HepG2 (cell line): ENCODE data around the gene KMT2B. TPM values are rescaled to one million over a fixed set of nuclear protein-coding genes. Genes with fewer than 3 reads are reported as not detected.

Experiments used
- ESRRA ChIP-seq: sonication (generic); formaldehyde crosslinking; IDR thresholded peaks from 2 replicates; pipeline ENCODE4 v1.5.1; 2020; ENCODE audit warnings: mild to moderate bottlenecking, low read depth, missing genetic modification reagents
- FLYWCH1 ChIP-seq: sonication (generic); formaldehyde crosslinking; IDR thresholded peaks from 2 replicates; pipeline ENCODE4 v1.8.1; 2023; ENCODE audit warnings: mild to moderate bottlenecking, missing genetic modification reagents
- FOXM1 ChIP-seq: sonication (generic); formaldehyde crosslinking; IDR thresholded peaks from 2 replicates; pipeline ENCODE4 v1.5.0; 2020; ENCODE audit warnings: missing genetic modification reagents
- HMG20B ChIP-seq: conservative IDR thresholded peaks from 2 replicates; pipeline ENCODE4 v1.6.1; 2016; ENCODE audit warnings: missing genetic modification reagents, missing compliant biosample characterization
- HNRNPLL ChIP-seq: fragments of 200-400 bp; formaldehyde crosslinking; IDR thresholded peaks from 2 replicates; pipeline ENCODE4 v1.6.1; 2017; ENCODE audit warnings: mild to moderate bottlenecking, low read depth, low read length; ENCODE audit not compliant: poor library complexity, severe bottlenecking
- KAT2B ChIP-seq: fragments of 150-350 bp; IDR thresholded peaks from 2 replicates; pipeline ENCODE4 v1.6.1; 2014; ENCODE audit warnings: low read depth, low read length, borderline replicate concordance
- KLF15 ChIP-seq: sonication (generic); formaldehyde crosslinking; IDR thresholded peaks from 2 replicates; pipeline ENCODE4 v1.8.1; 2023; ENCODE audit warnings: borderline replicate concordance, mild to moderate bottlenecking, inconsistent platforms, missing genetic modification reagents, mixed read lengths
- MEIS1 ChIP-seq: sonication (generic); formaldehyde crosslinking; IDR thresholded peaks from 2 replicates; pipeline ENCODE4 v1.9.0; 2021; ENCODE audit warnings: mild to moderate bottlenecking, missing genetic modification reagents, moderate library complexity, borderline replicate concordance
- MYNN ChIP-seq: sonication (generic); formaldehyde crosslinking; IDR thresholded peaks from 2 replicates; pipeline ENCODE4 v1.4.0; 2020; ENCODE audit warnings: mild to moderate bottlenecking, low read depth, missing genetic modification reagents
- PCBP1 ChIP-seq: fragments of 200-400 bp; formaldehyde crosslinking; IDR thresholded peaks from 2 replicates; pipeline ENCODE4 v1.6.1; 2017; ENCODE audit warnings: mild to moderate bottlenecking, low read depth, low read length, borderline replicate concordance
- SSRP1 ChIP-seq: IDR thresholded peaks from 2 replicates; pipeline ENCODE4 v1.6.1; 2016; ENCODE audit warnings: control low read depth
- XRCC5 ChIP-seq: fragments of 200-400 bp; formaldehyde crosslinking; optimal IDR thresholded peaks from 2 replicates; pipeline ENCODE3; 2017; ENCODE audit warnings: mild to moderate bottlenecking, low read length
- ZFP37 ChIP-seq: sonication (generic); formaldehyde crosslinking; IDR thresholded peaks from 2 replicates; pipeline ENCODE4 v1.4.0; 2020; ENCODE audit warnings: missing genetic modification reagents, borderline replicate concordance
- ZFP41 ChIP-seq: sonication (generic); formaldehyde crosslinking; IDR thresholded peaks from 2 replicates; pipeline ENCODE4 v1.4.0; 2020; ENCODE audit warnings: mild to moderate bottlenecking, missing genetic modification reagents, borderline replicate concordance
- ZNF24 ChIP-seq: fragments of 450-650 bp; IDR thresholded peaks from 2 replicates; pipeline ENCODE4 v1.6.1; 2017; ENCODE audit warnings: antibody characterized with exemption, mild to moderate bottlenecking
- ZNF782 ChIP-seq: sonication (generic); formaldehyde crosslinking; IDR thresholded peaks from 2 replicates; pipeline ENCODE4 v1.4.0; 2020; ENCODE audit warnings: missing genetic modification reagents, mild to moderate bottlenecking, borderline replicate concordance
- ZSCAN12 ChIP-seq: sonication (generic); formaldehyde crosslinking; IDR thresholded peaks from 2 replicates; pipeline ENCODE4 v1.9.0; 2021; ENCODE audit warnings: mild to moderate bottlenecking, missing genetic modification reagents
- polyA plus RNA-seq, 8 experiments: library from polyadenylated mRNA; depleted of rRNA in 3 of 8; stranded (reverse) in 7 of 8; unstranded in 1 of 8; fragments of >200 nt; fragmentation: Illumina TruSeq in 4 of 8; extraction: Trizol in 4 of 8; gene quantifications; 2 replicates each; pipeline versions ENCODE4 v1.2.1 to v1.2.3, GENCODE V29; 2011 to 2016; ENCODE audit warnings: low read depth in 4 of 8, missing spikeins in 1 of 8, mixed read lengths in 1 of 8; ENCODE audit not compliant: insufficient read depth in 1 of 8
- total RNA-seq, 5 experiments: library from RNA; depleted of rRNA; stranded (reverse); fragments of >200 nt; fragmentation: Illumina TruSeq; extraction: Trizol; gene quantifications; 2 replicates each; pipeline ENCODE4 v1.2.3, GENCODE V29; 2016; ENCODE audit warnings: low read depth in 1 of 5
- TF ChIP-seq, protein P1 (sequence below): sonication (generic); formaldehyde crosslinking; IDR thresholded peaks from 2 replicates; pipeline ENCODE4 v1.4.0; 2020; ENCODE audit warnings: missing genetic modification reagents, borderline replicate concordance
- TF ChIP-seq, protein P2 (sequence below): sonication (generic); formaldehyde crosslinking; IDR thresholded peaks from 2 replicates; pipeline ENCODE4 v1.4.0; 2020; ENCODE audit warnings: missing genetic modification reagents, mild to moderate bottlenecking, borderline replicate concordance
- TF ChIP-seq, protein P3 (sequence below): sonication (generic); formaldehyde crosslinking; IDR thresholded peaks from 2 replicates; pipeline ENCODE4 v1.9.0; 2022; ENCODE audit warnings: missing genetic modification reagents, mild to moderate bottlenecking, borderline replicate concordance

KMT2B gene
- total and polyA plus RNA-seq, 2 of the 13 experiments (the other 11 are each of a cell fraction or from before 2014, with no cell fraction given): 6.2 to 16.9 TPM

DNA sequence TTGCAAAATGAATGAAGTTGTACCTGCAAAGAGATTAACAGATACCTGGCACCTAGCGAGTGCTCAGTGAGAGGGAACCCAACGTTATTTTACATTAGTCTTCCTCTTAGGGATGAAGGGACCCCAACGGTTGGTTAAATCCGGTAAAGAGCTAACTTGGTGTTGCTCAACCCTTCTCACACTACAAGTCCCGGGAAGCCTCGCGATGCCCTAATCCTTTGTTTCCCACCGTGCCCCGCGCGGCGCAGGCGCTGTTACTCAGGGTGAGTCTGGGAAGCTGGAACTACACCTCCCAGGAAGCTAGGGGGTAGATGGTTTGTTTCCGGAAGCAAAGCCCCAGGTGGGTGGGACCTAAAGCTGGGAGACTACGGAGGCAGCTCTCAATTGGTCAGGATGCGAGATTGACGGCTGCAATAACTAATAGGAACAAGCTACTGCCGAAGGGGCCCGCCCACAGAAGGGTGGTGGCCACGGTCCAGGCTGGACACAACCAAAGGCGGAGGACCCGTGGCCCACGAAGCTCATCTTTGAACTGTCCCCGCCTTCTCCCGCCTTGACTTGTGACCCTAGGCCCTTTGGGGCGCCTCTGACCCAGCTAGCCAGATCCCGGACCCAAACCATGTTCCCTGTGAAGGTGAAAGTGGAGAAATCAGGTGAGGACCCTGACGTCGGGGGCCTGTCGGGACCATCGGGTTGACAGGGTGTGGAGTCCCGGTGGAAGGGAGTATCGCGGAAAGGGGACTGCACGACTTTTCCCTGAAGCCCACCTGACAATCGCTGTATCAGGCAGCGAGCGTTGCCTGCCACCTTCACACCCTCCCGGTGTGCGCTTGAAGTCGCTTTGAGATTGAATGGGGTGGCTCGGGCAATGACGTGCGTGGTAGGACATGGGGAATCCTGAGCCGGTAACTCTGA is 30.6 kb downstream of the KMT2B start, which contains the start of gene LIN37 (continued):
- TF ChIP-seq MEIS1 (no peak), FLYWCH1 (no peak), ZFP41 (CRISPR knock-in tag) (no peak), KAT2B (no peak), ZFP37 (no peak), ZNF24 (no peak), HNRNPLL (no peak), ZNF782 (no peak; the same call in 1 of the 2 replicates), MYNN (0 out of 2 replicates have a peak, but pooled peaks have one; percentile 34), XRCC5 (peak; percentile 79), SSRP1 (CRISPR knock-in tag) (no peak), KLF15 (CRISPR knock-in tag) (no peak), ESRRA (CRISPR knock-in tag) (peak; percentile 70; the same call in 1 of the 2 replicates), HMG20B (CRISPR knock-in tag) (no peak), PCBP1 (no peak), FOXM1 (CRISPR knock-in tag) (no peak), ZSCAN12 (no peak)
- TF ChIP-seq, protein P1, sequence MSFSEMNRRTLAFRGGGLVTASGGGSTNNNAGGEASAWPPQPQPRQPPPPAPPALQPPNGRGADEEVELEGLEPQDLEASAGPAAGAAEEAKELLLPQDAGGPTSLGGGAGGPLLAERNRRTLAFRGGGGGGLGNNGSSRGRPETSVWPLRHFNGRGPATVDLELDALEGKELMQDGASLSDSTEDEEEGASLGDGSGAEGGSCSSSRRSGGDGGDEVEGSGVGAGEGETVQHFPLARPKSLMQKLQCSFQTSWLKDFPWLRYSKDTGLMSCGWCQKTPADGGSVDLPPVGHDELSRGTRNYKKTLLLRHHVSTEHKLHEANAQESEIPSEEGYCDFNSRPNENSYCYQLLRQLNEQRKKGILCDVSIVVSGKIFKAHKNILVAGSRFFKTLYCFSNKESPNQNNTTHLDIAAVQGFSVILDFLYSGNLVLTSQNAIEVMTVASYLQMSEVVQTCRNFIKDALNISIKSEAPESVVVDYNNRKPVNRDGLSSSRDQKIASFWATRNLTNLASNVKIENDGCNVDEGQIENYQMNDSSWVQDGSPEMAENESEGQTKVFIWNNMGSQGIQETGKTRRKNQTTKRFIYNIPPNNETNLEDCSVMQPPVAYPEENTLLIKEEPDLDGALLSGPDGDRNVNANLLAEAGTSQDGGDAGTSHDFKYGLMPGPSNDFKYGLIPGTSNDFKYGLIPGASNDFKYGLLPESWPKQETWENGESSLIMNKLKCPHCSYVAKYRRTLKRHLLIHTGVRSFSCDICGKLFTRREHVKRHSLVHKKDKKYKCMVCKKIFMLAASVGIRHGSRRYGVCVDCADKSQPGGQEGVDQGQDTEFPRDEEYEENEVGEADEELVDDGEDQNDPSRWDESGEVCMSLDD (CRISPR knock-in tag): no peak; the same call in 1 of the 2 replicates
- TF ChIP-seq, protein P2, sequence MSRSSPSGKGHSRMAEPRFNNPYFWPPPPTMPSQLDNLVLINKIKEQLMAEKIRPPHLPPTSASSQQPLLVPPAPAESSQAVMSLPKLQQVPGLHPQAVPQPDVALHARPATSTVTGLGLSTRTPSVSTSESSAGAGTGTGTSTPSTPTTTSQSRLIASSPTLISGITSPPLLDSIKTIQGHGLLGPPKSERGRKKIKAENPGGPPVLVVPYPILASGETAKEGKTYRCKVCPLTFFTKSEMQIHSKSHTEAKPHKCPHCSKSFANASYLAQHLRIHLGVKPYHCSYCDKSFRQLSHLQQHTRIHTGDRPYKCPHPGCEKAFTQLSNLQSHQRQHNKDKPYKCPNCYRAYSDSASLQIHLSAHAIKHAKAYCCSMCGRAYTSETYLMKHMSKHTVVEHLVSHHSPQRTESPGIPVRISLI (CRISPR knock-in tag): peak; percentile 35; the same call in 1 of the 2 replicates
- TF ChIP-seq, protein P3, sequence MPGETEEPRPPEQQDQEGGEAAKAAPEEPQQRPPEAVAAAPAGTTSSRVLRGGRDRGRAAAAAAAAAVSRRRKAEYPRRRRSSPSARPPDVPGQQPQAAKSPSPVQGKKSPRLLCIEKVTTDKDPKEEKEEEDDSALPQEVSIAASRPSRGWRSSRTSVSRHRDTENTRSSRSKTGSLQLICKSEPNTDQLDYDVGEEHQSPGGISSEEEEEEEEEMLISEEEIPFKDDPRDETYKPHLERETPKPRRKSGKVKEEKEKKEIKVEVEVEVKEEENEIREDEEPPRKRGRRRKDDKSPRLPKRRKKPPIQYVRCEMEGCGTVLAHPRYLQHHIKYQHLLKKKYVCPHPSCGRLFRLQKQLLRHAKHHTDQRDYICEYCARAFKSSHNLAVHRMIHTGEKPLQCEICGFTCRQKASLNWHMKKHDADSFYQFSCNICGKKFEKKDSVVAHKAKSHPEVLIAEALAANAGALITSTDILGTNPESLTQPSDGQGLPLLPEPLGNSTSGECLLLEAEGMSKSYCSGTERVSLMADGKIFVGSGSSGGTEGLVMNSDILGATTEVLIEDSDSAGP: peak; percentile 79; the same call in 1 of the 2 replicates
